ENCODE data around the gene COA3. TPM values are rescaled to one million over a fixed set of nuclear protein-coding genes. Genes with fewer than 3 reads are reported as not detected.

Gene COA3
- polyA plus RNA-seq, 1 donor (not counting 4 experiments of a cell fraction or from before 2014, with no cell fraction given), result 97.8 TPM

DNA sequence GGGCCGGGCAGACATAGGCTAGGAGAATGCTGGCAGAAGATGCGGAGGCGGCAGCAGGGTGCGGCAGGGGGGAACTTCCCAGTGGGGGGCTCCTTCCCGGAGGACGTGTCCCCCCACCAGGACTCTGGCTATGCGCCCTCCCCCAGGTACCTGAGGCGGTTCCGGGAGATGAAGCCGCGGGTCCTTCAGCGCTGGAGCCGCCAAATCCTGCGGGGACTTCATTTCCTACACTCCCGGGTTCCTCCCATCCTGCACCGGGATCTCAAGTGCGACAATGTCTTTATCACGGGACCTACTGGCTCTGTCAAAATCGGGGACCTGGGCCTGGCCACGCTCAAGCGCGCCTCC, 14.7 kb downstream of the COA3 start:
- no peak for DNase-seq (ENCODE audit: low read depth, low spot score)
- no peaks in the 10 kb centered on the region for H3K79me2 ChIP-seq (ENCODE audit: control insufficient read depth, insufficient read depth, low read length)
- H3K27me3 ChIP-seq (ENCODE audit: control insufficient read depth, extremely low read depth, insufficient read depth, low read length), result peaks cover 37% of the 10 kb centered on the region
- no peaks in the 10 kb centered on the region for H3K9me3 ChIP-seq (ENCODE audit: control insufficient read depth, low read depth, low read length)
- H3K4me2 ChIP-seq (ENCODE audit: control insufficient read depth, extremely low read depth, insufficient read depth, low read depth, low read length), result peak overlapping the region; percentile 56
- H4K20me1 ChIP-seq (ENCODE audit: control insufficient read depth, extremely low read depth, insufficient read depth, low read length), result no peaks in the 10 kb centered on the region
- TF ChIP-seq, protein P1, sequence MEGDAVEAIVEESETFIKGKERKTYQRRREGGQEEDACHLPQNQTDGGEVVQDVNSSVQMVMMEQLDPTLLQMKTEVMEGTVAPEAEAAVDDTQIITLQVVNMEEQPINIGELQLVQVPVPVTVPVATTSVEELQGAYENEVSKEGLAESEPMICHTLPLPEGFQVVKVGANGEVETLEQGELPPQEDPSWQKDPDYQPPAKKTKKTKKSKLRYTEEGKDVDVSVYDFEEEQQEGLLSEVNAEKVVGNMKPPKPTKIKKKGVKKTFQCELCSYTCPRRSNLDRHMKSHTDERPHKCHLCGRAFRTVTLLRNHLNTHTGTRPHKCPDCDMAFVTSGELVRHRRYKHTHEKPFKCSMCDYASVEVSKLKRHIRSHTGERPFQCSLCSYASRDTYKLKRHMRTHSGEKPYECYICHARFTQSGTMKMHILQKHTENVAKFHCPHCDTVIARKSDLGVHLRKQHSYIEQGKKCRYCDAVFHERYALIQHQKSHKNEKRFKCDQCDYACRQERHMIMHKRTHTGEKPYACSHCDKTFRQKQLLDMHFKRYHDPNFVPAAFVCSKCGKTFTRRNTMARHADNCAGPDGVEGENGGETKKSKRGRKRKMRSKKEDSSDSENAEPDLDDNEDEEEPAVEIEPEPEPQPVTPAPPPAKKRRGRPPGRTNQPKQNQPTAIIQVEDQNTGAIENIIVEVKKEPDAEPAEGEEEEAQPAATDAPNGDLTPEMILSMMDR (optimal IDR thresholded peaks at IDR 0.05 in 1 of 3, IDR thresholded peaks at IDR 0.05 in 1 of 3, conservative IDR thresholded peaks at IDR 0.05 in 1 of 3; ENCODE audit: extremely low read depth in 1 of 3, insufficient read depth in 2 of 3, low read length in 3 of 3), result no peak
- TF ChIP-seq EZH2 (IDR thresholded peaks at IDR 0.05; ENCODE audit: low read length), result no peak
- dilution Hi-C loops (cut with MboI; ENCODE audit: extremely low pct_ligation_motif_present, low sequenced_read_pairs), result no loop called here
- no peak for FAIRE-seq
- H3K9me1 ChIP-seq (ENCODE audit: control insufficient read depth, extremely low read depth, insufficient read depth, low read length), result no peaks in the 10 kb centered on the region
- H3K27ac ChIP-seq (ENCODE audit: control insufficient read depth, insufficient read depth, low read length), result no peak overlapping the region
- peaks cover 19% of the 10 kb centered on the region for H3K4me1 ChIP-seq (ENCODE audit: control insufficient read depth, extremely low read depth, insufficient read depth, low read length)
- peaks cover 6 to 11% of the 10 kb centered on the region in 2 experiments for H3K36me3 ChIP-seq (ENCODE audit: control insufficient read depth in 2 of 2, extremely low read depth in 1 of 2, insufficient read depth in 2 of 2, low read length in 2 of 2)
- no peak overlapping the region for H2AFZ ChIP-seq (ENCODE audit: control insufficient read depth, low read length)
- peak overlapping the region in 1 of 3 experiments; percentile 18 for H3K4me3 ChIP-seq (ENCODE audit: control insufficient read depth in 2 of 3, extremely low read depth in 1 of 3, insufficient read depth in 2 of 3, low read depth in 1 of 3, low read length in 3 of 3)
- H3K9ac ChIP-seq (ENCODE audit: control insufficient read depth, extremely low read depth, insufficient read depth, low read length), result no peak overlapping the region

DNA sequence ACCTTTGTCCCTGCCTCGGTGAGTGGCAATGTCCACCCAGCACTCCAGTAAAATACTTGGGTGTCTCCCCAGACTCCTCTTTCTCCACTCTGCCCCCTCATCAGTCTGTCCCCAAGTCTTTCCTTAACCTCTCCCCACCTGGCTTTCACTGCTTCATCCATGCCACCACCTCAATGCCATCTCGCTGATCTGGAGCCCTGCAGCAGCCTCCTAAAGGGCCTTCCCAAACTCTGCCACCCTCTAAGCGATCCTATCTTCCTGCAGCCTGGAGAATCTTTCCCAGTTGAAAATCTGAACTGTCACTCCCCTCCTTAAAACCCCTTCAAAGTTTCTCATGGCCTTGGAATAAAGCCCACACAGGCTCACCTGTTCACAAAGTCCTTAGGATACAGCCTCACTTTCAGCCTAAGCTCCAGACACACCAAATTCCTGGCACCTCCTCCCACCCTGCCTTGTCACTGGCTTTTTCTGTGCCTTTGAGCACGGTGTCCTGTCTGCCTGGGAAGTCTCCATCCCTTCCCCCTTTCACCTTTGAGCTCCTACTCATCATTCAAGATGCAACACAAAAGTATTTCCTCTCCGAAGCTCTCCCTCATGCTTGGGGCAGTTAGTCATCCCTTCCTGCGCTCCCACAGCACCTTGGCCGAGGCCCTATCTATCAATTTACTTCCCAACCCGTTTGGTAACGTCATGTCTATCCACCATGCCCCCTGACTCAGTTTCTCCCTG, 15.3 kb downstream of the COA3 start:
- peak overlapping the region; percentile 56 for H3K4me2 ChIP-seq (ENCODE audit: control insufficient read depth, extremely low read depth, insufficient read depth, low read depth, low read length)

More for the DNA sequence above, 15.3 kb downstream of the COA3 start:
- Histone ChIP-seq H2AFZ (ENCODE audit: control insufficient read depth, low read length) (peak overlapping the region; percentile 34), H3K36me3 (ENCODE audit: control insufficient read depth in 2 of 2, extremely low read depth in 1 of 2, insufficient read depth in 2 of 2, low read length in 2 of 2) (peaks cover 10 to 11% of the 10 kb centered on the region in 2 experiments), H4K20me1 (ENCODE audit: control insufficient read depth, extremely low read depth, insufficient read depth, low read length) (no peaks in the 10 kb centered on the region), H3K79me2 (ENCODE audit: control insufficient read depth, insufficient read depth, low read length) (no peaks in the 10 kb centered on the region), H3K9me3 (ENCODE audit: control insufficient read depth, low read depth, low read length) (no peaks in the 10 kb centered on the region), H3K9me1 (ENCODE audit: control insufficient read depth, extremely low read depth, insufficient read depth, low read length) (no peaks in the 10 kb centered on the region), H3K27ac (ENCODE audit: control insufficient read depth, insufficient read depth, low read length) (no peak overlapping the region), H3K4me1 (ENCODE audit: control insufficient read depth, extremely low read depth, insufficient read depth, low read length) (peaks cover 19% of the 10 kb centered on the region), H3K9ac (ENCODE audit: control insufficient read depth, extremely low read depth, insufficient read depth, low read length) (no peak overlapping the region), H3K27me3 (ENCODE audit: control insufficient read depth, extremely low read depth, insufficient read depth, low read length) (peaks cover 37% of the 10 kb centered on the region), H3K4me3 (ENCODE audit: control insufficient read depth in 2 of 3, extremely low read depth in 1 of 3, insufficient read depth in 2 of 3, low read depth in 1 of 3, low read length in 3 of 3) (peak overlapping the region in 1 of 3 experiments; percentile 18)
- TF ChIP-seq EZH2 (IDR thresholded peaks at IDR 0.05; ENCODE audit: low read length), result no peak
- TF ChIP-seq, protein P1 (optimal IDR thresholded peaks at IDR 0.05 in 1 of 3, IDR thresholded peaks at IDR 0.05 in 1 of 3, conservative IDR thresholded peaks at IDR 0.05 in 1 of 3; ENCODE audit: extremely low read depth in 1 of 3, insufficient read depth in 2 of 3, low read length in 3 of 3), result no peak
- DNase-seq (ENCODE audit: low read depth, low spot score), result peak; percentile 52
- peak; percentile 99 for FAIRE-seq
- dilution Hi-C loops (cut with MboI; ENCODE audit: extremely low pct_ligation_motif_present, low sequenced_read_pairs), result no loop called here

Data from keratinocyte (primary cell).